HG02884 (cell line): ENCODE data around the gene PSAPL1.

ENCODE experiments used
- ATAC-seq: cut with Tn5 transposase; IDR thresholded peaks from one replicate; pipeline ENCODE4 v1.9.1; 2021; ENCODE audit warnings: mild to moderate bottlenecking, moderate library complexity; ENCODE audit not compliant: unreplicated experiment

Gene PSAPL1

GRCh38 chr4:7384003-7384928 is 50.5 kb downstream of the PSAPL1 start:
- ATAC-seq, result no peak

GRCh38 chr4:7383266-7383665 is 51.5 kb downstream of the PSAPL1 start:
- no peak for ATAC-seq

- ATAC-seq, result no peak
Observed at GRCh38 chr4:7382634-7383014, 52.1 kb downstream of the PSAPL1 start.

- no peak for ATAC-seq
Observed at GRCh38 chr4:7381890-7382633, 52.7 kb downstream of the PSAPL1 start.

- no peak for ATAC-seq
Observed at GRCh38 chr4:7381221-7381889, 53.4 kb downstream of the PSAPL1 start.
